HG03025 (cell line): ENCODE measurements around the gene FNBP1L.

Experiments used
- ATAC-seq: cut with Tn5 transposase; IDR thresholded peaks from one replicate; pipeline ENCODE4 v1.9.1; 2021; ENCODE audit warnings: mild to moderate bottlenecking, moderate library complexity; ENCODE audit not compliant: unreplicated experiment, low FRiP score

Gene FNBP1L

GRCh38 chr1:93565496-93566206, 117.7 kb downstream of the FNBP1L start:
- no peak for ATAC-seq

GRCh38 chr1:93566227-93566626, 118.3 kb downstream of the FNBP1L start:
- no peak for ATAC-seq

DNA sequence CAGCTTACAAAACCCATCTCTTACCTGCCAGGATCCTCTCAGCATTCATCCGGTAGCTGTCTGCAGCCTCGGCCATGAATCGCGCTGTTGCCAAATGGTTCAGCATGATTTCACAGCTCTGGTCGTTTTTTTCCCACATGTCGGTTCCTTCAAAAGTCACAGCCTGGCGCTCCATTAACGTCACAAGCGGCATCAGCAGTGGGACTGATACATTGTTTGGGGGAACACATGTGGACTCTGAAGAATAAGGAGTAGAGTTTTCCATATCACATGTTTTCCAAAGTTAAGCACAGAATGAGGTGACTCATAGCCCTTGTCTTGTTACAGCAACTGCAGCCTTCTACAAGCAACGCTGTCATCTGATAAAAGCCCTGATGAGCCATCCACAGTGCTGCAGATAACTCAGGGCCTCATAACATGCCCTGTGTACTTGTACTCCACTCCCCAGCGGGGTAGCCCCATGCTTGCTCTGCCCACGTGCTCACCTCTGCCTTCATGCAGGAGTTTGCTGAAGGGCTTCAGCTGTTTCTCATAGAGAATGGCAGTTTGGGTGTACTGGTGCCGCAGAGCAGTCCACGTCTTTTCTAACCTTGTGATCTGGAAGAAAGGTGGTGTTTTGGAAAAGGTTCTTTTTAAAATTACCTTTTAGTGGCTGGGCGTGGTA, 119.5 kb downstream of the FNBP1L start:
- no peak for ATAC-seq

DNA sequence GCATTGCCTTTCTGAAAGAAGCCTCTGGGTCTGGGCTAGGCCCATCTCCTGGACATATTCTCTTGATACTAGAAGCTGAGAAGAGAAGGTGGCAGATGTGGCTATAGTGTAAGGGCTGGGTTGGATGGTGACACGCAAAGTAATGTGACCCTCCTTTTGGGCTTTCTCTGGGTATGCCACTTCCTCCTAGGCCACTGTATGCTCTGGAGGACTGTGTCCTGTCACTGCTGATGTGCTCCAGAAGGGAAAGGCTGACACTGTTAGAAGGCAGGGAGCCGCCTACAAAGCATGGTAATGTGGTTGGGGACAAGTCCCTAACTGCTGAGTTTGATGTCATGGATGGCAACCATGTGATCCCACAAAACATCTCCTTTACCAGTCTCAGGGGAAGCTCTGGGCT, 121.6 kb downstream of the FNBP1L start:
- ATAC-seq: no peak

GRCh38 chr1:93571623-93572310, 123.8 kb downstream of the FNBP1L start:
- ATAC-seq: no peak

GRCh38 chr1:93573940-93574469, 126.1 kb downstream of the FNBP1L start:
- ATAC-seq: no peak

DNA sequence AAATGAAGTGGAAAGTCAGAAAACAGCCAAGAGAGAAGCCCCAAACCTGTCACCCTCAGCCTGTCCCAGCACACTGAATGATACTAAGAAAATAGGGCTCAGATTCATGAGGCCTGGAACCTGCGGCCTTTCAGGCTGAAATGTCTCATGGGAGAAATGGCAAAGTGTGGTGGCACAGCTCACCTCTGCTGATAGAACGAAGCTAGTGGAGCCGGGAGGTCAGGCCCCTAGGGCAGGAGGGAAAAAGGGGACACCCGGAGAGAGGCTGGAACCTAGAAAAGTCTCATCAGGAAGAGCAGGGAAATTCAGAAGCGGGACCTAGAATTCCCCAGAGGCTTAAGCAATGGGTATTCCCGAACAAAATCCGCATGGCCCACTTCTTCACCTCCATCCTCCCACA, 126.6 kb downstream of the FNBP1L start:
- ATAC-seq: no peak

- ATAC-seq: no peak
Observed at GRCh38 chr1:93574991-93575390, 127.1 kb downstream of the FNBP1L start.

- ATAC-seq: no peak
Observed at GRCh38 chr1:93575621-93576284, 127.8 kb downstream of the FNBP1L start.

DNA sequence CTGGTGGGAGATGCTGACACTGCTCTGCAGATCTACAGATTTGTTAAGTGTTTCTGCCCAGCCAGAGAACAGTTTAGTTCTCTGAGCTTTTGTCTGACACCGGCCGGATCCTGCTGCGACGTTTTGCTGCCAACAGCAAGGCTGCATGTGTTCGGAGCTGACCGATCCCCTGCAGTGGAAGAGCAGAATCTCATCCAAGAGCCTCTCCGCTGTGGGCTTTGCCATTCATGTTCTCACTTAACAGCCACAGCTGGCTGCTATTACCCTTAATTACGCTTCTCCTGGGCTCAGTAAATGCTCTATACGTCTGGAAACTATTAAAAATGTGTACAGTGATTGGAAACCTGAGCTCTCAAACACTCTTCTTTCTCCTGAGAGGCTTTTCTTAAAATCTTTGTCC, 128.4 kb downstream of the FNBP1L start:
- no peak for ATAC-seq

DNA sequence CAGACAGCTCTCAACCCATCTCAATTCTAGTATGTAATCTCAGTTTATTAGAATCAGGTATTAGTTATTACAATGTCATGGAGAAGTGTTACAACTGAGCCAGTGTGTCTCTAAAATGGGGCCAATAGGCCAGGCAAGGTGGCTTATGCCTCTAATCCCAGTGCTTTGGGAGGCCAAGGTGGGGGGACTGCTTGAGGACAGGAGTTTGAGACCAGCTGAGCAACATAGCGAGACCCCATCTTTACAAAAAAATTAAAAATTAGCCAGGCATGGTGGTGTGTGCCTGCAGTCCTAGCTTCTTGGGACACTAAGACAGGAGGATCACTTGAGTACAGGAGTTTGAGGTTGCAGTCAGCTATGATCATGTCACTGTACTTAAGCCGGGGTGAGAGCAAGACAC, 128.8 kb downstream of the FNBP1L start:
- ATAC-seq: no peak

DNA sequence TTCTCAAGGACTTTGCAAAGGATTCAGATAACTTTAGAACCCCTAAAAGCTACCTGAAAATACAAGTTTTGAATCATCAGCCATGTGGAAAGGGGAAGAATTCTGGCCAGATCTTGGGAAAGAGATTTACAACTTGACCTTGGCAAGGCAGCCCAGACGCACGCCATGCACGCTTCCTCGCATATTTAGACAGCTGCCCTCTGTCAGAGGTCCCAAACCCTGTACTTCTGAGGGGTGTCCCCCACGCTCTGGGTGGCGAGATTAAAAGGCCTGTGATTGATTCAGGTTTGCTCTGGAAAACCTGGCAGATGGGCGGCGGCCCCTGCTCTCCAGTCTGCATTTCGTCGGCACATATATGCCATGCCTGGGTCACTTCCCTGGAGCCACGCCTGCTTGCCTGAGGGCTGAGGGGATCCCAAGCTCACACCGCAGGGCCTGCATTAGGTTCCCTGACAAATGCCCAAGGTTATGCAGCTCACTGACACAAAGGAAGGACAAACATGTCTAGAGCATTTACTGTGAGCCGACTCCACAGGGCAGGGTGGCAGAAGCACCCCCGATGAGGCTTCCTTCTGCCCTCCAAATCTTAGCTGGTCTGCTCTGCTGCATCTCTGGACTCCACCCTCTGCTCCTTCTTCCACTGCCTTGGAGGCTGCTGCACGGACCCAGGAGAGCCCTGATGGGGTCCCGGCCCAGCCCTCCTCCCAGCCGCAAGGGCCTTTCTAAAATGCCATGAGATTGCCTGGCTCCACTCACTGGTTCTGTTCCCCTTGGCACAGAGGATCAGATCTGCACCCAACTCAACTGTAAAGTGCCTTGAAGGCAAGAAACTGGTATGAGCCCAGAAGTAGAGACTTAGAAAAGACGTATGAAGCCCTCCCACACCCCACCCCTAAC, 129.9 kb downstream of the FNBP1L start:
- ATAC-seq: no peak

GRCh38 chr1:93578433-93578830, 130.5 kb downstream of the FNBP1L start:
- ATAC-seq: no peak

- no peak for ATAC-seq
Observed at GRCh38 chr1:93578911-93579825, 131.2 kb downstream of the FNBP1L start.

DNA sequence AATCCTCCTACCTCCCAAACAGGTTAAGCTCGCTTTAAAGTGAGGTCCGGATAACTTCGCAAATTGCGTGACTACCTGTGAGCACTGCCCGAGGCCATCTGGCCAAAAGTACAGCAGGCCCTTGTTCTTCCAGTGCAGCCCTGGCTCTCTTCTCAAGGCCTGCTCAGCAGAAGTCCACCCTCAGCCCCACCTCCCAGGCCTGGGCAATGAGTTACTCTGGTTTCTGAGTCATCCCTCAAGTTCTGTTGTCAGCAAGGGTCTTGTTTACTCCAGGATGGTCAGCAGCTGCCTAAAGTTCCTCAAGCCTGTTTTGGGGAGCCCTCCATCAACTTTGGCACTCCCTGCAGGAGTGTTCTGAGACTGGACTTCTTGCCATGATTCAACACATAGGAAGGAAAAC, 132.0 kb downstream of the FNBP1L start:
- no peak for ATAC-seq

GRCh38 chr1:93581917-93582850, 134.3 kb downstream of the FNBP1L start:
- ATAC-seq: no peak

GRCh38 chr1:93584261-93585003, 136.5 kb downstream of the FNBP1L start:
- ATAC-seq: no peak
